ENCODE data around the gene FXYD6. TPM values are rescaled to one million over a fixed set of nuclear protein-coding genes. Genes with fewer than 3 reads are reported as not detected.

The FXYD6 gene
- total and polyA plus RNA-seq, 8 donors = 12.7 to 187 (median 40.6) TPM

DNA sequence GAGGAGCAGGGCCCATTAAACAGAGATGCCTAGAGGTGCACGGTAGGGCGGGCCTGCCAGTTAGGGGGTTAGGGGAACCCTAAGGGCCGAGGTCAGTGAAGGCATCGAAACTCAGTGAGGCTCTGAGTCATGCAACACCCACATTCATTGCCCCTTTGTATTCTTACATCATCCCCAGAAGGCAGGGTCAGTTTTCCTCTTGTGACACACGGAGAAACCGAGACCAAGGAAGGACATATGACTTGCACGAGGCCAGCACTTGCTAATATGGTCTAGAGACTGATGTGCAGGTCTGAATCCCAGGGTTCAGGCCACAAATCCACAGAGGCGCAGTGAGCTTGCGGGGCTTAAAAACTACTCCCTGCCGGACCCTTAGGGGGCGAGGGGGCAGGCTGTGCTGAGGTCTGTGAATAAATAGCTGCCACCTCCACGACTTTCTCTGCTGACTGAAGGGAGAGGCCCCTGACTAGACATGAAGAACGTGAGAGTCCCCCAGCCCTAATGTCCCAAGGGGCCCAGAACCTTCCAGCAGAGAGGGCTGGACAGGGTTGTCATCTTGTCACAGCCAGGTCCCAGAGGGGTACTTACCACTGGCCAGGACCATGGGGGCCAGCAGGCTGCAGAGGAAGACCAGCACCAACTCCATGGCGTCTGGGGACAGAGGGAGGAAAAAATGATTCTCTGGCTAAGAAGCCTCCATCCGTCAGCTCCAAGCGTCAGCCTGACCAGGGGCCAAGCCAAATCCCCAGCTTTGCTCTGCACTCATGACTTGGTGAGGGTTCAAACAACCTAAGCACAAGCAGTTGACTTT is 34.1 kb downstream of the FXYD6 start:
- 64 to 81% (median 77%) methylated on average over 16 of the region's 16 CpGs for WGBS, 5 donors

DNA sequence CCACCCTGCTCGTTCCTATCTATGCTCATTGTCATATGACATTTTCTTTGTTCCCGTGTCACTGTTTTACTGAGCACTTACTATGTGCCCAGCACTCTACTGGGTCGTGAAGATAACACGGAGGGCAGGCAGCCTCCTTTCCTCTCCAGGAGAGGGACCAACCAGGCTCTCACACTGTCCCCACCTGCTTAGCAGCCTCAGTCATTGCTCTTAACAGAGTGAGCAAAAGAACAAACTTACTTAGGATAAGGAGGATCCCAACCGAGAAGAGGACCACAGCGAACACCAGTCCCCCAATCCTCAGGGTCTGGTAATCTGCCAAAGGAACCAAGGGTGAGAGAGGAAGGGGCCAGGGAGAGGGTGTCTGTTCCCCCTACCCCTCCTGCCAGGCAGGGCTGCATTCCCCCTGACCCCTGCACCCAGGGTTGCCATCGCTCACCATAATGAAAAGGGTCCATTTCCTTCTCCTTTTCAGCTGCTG is 34.9 kb downstream of the FXYD6 start:
- Histone ChIP-seq H3K4me1 (peaks cover 0 to 23% (median 11%) of the 10 kb centered on the region in 4 donors), H3K36me3 (peaks cover 0 to 53% (median 12%) of the 10 kb centered on the region in 4 donors), H3K27me3 (no peaks in the 10 kb centered on the region), H3K9me3 (no peaks in the 10 kb centered on the region), H3K4me3 (no peak overlapping the region), H3K27ac (no peak overlapping the region)
- TF ChIP-seq, protein P1, sequence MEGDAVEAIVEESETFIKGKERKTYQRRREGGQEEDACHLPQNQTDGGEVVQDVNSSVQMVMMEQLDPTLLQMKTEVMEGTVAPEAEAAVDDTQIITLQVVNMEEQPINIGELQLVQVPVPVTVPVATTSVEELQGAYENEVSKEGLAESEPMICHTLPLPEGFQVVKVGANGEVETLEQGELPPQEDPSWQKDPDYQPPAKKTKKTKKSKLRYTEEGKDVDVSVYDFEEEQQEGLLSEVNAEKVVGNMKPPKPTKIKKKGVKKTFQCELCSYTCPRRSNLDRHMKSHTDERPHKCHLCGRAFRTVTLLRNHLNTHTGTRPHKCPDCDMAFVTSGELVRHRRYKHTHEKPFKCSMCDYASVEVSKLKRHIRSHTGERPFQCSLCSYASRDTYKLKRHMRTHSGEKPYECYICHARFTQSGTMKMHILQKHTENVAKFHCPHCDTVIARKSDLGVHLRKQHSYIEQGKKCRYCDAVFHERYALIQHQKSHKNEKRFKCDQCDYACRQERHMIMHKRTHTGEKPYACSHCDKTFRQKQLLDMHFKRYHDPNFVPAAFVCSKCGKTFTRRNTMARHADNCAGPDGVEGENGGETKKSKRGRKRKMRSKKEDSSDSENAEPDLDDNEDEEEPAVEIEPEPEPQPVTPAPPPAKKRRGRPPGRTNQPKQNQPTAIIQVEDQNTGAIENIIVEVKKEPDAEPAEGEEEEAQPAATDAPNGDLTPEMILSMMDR (IDR thresholded peaks at IDR 0.05) = no peak
- TF ChIP-seq EP300 (IDR thresholded peaks at IDR 0.05) (no peak), POLR2A (IDR thresholded peaks at IDR 0.05) (no peak), POLR2AphosphoS5 (IDR thresholded peaks at IDR 0.05) (no peak)
- intact Hi-C loops (cut with DNase I; ENCODE audit: low total_unique reads) = no loop called here
- 73 to 90% (median 86%) methylated on average over 7 of the region's 7 CpGs for WGBS, 5 donors
- peak; percentile 4 to 11 for DNase-seq

More for the DNA sequence above, 34.1 kb downstream of the FXYD6 start:
- intact Hi-C loops (cut with DNase I; ENCODE audit: low total_unique reads) = no loop called here
- TF ChIP-seq POLR2A (IDR thresholded peaks at IDR 0.05) = no peak
- TF ChIP-seq, protein P1 (IDR thresholded peaks at IDR 0.05) = no peak
- TF ChIP-seq EP300 (IDR thresholded peaks at IDR 0.05) = no peak
- TF ChIP-seq POLR2AphosphoS5 (IDR thresholded peaks at IDR 0.05) = no peak
- Histone ChIP-seq H3K27me3 (no peaks in the 10 kb centered on the region), H3K9me3 (no peaks in the 10 kb centered on the region), H3K4me1 (peaks cover 0 to 23% (median 11%) of the 10 kb centered on the region in 4 donors), H3K4me3 (no peak overlapping the region), H3K27ac (peak overlapping the region in 1 of 5 donors; percentile 34), H3K36me3 (peaks cover 0 to 46% (median 12%) of the 10 kb centered on the region in 4 donors)
- DNase-seq = peak; percentile 16 to 24

DNA sequence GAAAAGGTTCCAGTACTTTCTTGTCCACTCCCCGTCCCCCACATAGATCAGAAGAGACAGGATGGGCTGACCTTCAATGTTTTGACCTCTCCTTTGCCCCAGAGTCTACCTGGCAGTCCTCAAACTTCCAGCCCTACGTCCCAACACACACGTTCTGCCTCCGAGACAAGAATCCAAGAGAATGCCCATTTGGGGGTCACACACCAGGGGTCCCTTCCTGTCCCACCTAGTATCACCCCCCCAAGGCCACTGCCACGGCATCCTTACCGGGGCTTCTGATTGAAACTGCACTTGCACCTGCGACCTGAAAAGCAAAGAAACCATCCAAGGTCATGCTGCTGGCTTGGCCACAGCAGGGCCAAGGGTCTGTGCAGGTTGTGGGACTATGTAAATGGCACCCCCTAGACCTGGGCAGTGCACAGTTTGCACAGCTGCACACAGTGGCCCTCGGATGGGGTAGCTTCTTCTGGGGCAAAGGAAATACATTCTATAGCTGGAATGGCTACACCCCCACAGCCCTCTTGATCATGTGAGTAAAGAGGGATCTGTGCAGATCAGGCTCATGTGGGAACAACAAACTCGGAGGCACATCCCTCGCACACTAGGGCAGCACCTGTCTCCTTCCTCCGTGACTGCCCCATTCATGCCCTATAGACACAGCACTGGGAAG is 35.4 kb downstream of the FXYD6 start:
- H3K4me1 ChIP-seq = peaks cover 0 to 23% (median 11%) of the 10 kb centered on the region in 4 donors
- DNase-seq = peak; percentile 2 to 16

More for the DNA sequence above, 35.4 kb downstream of the FXYD6 start:
- no peak overlapping the region for H3K27ac ChIP-seq
- intact Hi-C loops (cut with DNase I; ENCODE audit: low total_unique reads) = no loop called here
- WGBS, 5 donors = 84 to 94% (median 85%) methylated on average over 9 to 11 of the region's 11 CpGs
- TF ChIP-seq, protein P1 (IDR thresholded peaks at IDR 0.05) = no peak
- TF ChIP-seq POLR2AphosphoS5 (IDR thresholded peaks at IDR 0.05) (no peak), POLR2A (IDR thresholded peaks at IDR 0.05) (no peak), EP300 (IDR thresholded peaks at IDR 0.05) (no peak)
- H3K27me3 ChIP-seq = no peaks in the 10 kb centered on the region
- H3K36me3 ChIP-seq = peaks cover 0 to 53% (median 12%) of the 10 kb centered on the region in 4 donors
- H3K4me3 ChIP-seq = no peak overlapping the region
- H3K9me3 ChIP-seq = no peaks in the 10 kb centered on the region

All from stomach (tissue), 9 donors.